GM19324 (cell line): ENCODE data around the gene RGL2.
A peak's percentile ranks its signal among the peaks of the same experiment; 100 is the strongest.
"Not testable (repeated sequence)": the region's sequence is repeated elsewhere in the genome, so short reads cannot be mapped to it uniquely, and the experiment has no call there.

Experiments used
- ATAC-seq: cut with Tn5 transposase; IDR thresholded peaks from one replicate; pipeline ENCODE4 v1.9.1; 2021; ENCODE audit warnings: mild to moderate bottlenecking, moderate library complexity; ENCODE audit not compliant: unreplicated experiment, low FRiP score

RGL2 gene

DNA sequence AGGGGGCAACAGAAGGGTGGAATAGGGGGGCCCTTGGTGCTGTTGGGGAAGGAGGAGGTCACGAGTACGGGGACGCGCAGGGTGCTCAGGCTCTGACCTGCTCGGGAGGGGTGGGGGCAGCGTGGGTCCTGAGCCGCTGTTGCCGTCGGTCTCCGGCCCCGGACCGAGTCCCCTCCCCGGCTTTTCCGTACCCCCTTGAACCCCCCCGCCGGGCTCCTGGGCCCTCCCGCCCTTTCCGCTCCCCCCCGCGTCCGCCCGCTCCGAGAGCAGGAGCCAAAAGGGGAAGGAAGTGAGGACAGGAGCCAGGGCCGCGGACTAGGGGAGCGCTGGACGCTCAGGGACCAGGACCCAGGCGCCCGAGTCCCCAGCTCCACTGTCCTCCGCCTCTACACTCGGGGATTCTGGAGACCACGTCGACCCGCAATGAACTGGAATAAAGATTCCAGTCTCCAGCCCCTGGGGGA is at the start of gene RGL2:
TSS of gene RGL2 (minus strand) at position 170 of the 464 bp plus-strand sequence. CDS start 332 bp downstream, outside the sequence.
- peak; percentile 32 for ATAC-seq

DNA sequence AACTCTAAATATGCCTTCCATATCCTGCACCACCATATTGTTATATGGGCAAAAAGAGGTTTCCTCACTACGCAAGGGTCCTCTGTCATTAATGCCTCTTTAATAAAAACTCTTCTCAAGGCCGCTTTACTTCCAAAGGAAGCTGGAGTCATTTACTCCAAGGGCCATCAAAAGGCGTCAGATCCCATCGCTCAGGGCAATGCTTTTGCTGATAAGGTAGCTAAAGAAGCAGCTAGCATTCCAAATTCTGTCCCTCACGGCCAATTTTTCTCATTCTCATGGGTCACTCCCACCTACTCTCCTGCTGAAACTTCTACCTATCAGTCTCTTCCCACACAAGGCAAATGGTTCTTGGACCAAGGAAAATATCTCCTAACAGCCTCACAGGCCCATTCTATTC is 49.1 kb upstream of the RGL2 start:
- no peak for ATAC-seq

DNA sequence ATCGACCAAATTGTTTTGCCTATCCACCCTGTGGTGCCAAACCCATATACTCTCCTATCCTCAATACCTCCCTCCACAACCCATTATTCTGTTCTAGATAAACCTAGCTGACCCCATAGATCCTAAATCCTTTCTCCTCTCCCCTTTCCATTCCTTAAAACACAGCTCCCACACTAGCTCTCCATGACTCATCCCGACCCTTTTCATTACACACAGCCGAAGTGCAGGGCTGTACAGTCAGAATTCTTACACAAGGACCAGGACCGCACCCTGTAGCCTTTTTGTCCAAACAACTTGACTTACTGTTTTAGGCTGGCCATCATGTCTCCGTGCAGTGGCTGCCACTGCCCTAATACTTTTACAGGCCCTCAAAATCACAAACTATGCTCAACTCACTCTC is 48.2 kb upstream of the RGL2 start:
- ATAC-seq, result not testable (repeated sequence)

- no peak for ATAC-seq
These were observed 46.3 kb upstream of the RGL2 start for GRCh38 chr6:33344701-33345697.

DNA sequence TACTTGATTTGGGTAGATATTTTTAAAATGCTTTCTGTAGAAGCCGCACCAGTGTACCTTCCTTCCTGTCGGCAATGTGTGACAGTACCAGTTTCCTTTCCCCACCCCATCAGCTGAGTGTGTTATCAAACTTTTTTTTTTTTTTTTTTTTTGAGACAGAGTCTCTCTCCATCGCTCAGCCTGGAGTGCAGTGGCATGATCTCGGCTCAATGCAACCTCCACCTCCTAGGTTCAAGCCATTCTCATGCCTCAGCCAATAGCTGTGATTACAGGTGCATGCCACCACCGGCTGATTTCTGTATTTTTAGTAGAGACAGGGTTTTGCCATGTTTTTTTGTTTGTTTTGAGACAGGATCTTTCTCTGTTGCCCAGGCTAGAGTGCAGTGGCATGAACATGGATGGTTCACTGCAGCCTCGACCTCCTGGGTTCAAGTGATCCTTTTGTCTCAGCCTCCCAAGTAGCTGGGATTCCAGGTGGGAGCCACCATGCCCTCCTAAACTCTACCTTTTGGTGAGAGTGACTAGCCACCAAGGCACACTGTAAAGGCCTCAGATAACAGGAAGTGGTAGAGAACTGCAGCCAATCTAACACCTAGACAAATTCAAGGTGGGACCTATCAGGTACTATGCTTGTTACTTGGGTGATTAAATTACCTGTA is 45.3 kb upstream of the RGL2 start:
- peak; percentile 53 for ATAC-seq

DNA sequence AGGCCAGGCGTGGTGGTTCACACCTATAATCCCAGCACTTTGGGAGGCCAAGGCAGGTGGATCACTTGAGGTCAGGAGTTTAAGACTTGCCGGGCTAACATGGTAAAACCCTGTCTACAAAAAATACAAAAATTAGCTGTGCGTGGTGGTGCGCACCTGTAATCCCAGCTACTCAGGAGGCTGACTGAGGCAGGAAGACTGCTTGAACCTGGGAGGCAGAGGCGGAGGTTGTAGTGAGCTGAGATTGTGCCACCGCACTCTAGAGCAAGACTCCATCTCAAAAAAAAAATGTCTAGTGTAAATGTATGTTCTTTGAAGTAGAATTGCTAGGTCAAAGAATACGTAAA is 44.8 kb upstream of the RGL2 start:
- peak; percentile 13 for ATAC-seq

- no peak for ATAC-seq
These were observed 40.5 kb upstream of the RGL2 start for GRCh38 chr6:33339193-33339592.

- no peak for ATAC-seq
These were observed 37.8 kb upstream of the RGL2 start for GRCh38 chr6:33336495-33336894.

DNA sequence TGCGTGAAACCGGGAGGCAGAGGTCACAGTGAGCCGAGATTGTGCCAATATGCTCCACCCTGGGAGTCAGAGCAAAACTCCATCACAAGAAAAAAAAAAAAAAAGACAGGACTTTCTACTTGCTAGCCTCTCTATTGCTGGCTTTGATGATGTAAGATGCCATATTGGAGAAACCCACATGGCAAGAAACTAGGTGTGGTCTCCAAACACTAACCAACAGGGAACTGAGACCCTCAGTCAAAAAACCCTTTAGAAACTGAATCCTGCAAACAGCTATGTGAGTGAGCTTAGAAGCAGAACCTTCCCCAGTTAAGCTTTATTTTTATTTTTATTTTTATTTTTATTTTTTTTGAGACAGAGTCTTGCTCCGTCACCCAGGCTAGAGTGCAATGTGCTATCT is 37.2 kb upstream of the RGL2 start:
- no peak for ATAC-seq

DNA sequence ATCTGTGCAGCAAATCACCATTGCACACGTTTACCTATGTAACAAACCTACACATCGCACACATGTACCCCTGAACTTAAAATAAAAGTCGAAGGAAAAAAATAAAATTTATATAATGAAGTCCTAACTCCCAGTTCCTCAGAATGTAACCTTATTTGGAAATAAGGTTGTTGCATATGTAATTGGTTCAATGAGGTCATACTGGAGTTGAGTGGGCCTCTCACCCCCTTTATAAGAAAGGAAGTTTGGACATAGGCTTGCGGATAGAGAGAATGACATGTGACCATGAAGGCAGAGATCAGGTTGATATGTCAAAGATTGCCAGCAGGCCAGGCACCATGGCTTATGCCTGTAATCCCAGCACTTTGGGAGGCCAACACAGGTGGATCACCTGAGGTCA is 34.9 kb upstream of the RGL2 start:
- no peak for ATAC-seq

- no peak for ATAC-seq
These were observed 32.0 kb upstream of the RGL2 start for GRCh38 chr6:33330736-33331135.

GRCh38 chr6:33329058-33329457 is 30.3 kb upstream of the RGL2 start:
- ATAC-seq, result no peak

DNA sequence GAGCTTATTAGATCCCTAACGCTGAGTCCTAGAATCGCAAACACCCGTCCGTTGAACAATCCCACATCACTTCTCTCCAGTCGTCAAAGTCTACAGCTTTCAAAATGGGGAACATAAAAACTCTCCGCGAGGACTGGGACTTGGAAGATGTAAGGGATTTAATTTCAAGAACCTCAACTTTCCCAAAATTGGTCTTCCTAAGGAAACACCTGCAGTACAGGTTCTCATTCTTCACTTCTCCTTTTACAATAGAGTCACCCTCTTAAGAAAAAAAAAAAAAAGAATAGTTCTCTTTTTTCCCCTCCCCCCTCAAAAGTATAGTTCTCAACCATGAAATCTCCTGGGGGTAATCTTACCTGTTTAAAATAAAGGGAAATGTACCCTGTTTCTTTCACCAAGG is 25.4 kb upstream of the RGL2 start:
- no peak for ATAC-seq

DNA sequence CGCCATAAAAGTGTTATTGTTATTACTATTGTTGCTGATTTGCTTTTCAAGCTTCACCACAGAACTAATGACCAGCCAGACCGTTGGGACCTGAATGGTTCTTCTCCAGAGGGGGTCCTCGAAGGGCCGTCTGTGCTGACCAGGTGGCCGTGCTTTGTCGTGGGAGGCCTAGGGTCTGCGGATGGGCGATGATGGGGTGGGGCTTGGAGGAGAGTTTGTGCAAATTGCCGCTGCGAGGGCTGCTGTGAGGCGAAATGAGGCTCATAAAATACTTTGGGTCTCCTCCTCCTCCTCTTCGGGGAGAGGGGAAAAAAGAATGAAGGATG is 24.8 kb upstream of the RGL2 start:
- ATAC-seq, result no peak

DNA sequence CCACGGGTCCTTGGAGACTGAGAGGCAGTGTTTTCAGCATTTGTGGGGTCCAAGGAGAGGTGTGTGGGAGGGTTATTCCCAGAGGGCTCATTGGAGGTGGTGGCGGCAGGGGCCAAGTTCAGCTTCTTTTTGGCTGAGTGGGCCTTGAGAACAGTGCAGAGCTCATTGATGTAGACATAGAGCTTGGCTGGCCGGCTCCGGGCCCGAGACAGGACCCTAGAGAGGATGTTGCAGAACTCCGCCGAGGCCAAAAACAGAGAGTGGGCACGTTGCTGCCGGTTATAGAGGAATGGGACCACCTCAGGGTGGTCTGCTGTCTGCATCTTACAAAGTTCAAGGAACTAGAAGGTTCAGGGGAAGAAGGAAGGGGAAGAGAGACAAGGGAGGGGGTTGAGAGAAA is 22.5 kb upstream of the RGL2 start:
- ATAC-seq, result no peak

DNA sequence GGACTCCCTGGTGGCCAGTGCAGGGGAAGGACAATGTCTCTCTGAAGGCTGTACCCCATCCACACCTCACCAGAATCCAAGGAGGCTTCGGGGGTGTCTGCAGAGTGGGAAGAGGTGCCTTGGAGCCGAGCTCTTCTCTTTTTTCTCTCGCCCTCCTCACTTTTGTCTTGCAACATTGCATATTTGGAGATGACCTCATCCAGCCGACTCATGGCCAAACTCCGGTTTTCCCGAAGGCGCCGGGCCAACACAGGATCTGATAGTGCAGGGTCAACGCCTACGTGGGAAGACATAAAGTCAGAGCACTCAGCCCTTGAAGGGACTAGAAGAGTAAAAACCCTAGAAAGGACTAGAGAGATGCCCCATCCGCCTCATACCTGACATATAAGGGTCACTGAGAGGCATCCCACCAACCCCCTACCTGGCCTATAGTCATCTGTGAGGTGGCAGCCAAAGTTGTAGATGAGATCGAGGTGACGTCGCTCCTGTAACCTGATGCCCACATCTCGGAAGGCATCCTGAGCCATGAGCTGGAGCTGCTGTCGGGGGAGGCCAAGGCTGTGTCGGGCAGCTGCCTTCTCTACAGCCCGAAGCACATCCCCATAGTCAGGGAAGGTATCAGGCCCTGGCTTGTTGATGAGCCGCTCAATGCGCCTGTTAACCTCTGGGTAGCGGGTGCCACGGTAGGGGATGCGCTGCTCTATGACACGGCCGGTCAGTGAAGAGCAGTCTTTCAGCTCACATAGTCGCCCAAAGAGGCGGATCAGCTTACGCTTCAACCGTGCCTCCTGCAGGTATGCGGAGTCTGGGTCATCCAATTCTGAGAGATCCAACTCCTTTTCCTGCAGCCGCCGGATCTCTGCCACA is 21.8 kb upstream of the RGL2 start:
- no peak for ATAC-seq

DNA sequence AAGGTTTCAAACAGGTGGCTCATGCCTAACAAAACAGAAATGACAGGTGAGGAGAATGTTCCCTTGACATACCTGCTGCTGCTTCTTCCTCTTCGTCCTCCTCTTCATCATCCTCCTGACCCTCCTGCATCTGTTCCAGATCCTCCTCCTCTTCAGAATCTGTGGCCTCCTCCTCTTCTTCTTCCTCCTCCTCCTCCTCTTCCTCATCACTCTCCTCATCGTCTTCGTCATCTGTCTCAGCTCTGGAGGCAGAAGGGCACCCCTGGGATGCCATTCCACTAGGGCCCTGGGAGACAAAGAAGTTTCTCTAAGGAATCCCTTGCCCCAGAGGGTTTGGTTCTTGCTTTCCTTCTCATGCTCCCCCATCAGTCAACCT is 21.2 kb upstream of the RGL2 start:
- ATAC-seq, result no peak

DNA sequence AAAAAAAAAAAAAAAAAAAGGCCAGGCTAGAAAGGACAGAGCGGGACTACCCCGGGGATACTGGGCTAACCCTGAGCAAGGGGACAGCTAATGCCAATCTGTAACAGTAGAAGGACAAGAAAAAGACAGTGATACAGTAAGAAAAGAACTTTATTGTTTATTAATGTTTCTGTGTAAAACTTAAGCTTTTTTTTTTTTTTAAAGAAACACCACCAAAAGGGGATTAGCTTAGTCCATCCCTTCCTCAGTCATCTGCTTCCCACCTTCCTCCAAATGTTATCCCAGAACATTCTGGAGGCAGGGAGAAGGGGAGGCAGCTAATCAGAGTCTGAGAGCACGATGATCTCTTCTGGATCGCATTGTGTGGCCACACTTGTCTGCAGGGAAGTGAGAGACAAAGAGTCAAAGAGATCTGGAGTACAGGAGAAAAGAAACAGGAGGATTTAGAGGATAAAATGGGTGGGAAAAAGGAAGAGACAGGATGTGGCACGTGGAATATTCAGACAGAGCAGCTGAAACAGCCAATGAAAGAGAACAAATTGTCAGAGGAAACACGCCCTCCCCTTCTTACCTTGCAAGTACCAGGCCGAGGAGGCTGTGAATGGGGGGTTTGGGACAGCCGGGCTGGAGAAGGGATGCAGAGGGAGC is 19.8 kb upstream of the RGL2 start:
- ATAC-seq, result no peak

- peak; percentile 57 for ATAC-seq
These were observed 19.1 kb upstream of the RGL2 start, which contains the start of gene ZBTB22 for GRCh38 chr6:33317669-33318425. Gene ZBTB22 (minus strand): TSS chr6:33317744. CDS start chr6:33316916, 828 bp downstream.

DNA sequence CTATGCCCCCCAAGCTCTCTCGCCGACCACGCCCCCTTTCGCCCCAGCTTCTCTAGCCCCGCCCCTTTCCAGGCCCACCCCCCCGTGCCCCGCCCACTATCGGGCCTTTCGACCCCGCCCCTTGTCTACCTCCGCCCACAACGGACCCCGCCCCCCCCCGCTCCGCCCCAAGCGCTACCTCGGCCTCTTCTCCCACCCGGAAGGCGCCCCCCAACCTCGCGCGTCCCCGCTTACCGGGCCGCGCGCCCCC is 18.6 kb upstream of the RGL2 start:
- ATAC-seq, result no peak
